Loucy (cell line): Measurements from ENCODE around the gene TRIM63.

ENCODE experiments used
- H2AFZ ChIP-seq: fragments of 200-600 bp; sonication (generic); 2 replicates; pipeline ENCODE4 v1.6.0; 2016; ENCODE audit warnings: antibody characterized with exemption, mild to moderate bottlenecking, low read length, moderate library complexity
- H3F3A ChIP-seq: fragments of 200-600 bp; 2 replicates; pipeline ENCODE4 v1.6.0; 2016; ENCODE audit warnings: antibody characterized with exemption, low read depth, mild to moderate bottlenecking
- H3K27me3 ChIP-seq: fragments of 200-600 bp; sonication (generic); 2 replicates; pipeline ENCODE4 v1.6.1; 2014; ENCODE audit warnings: low read length, mild to moderate bottlenecking; ENCODE audit not compliant: insufficient read depth, poor library complexity, severe bottlenecking
- H3K36me3 ChIP-seq: fragments of 200-600 bp; sonication (generic); 2 replicates; pipeline ENCODE4 v1.6.1; 2016; ENCODE audit warnings: low read length; ENCODE audit not compliant: insufficient read depth
- H3K4me1 ChIP-seq: fragments of 200-600 bp; sonication (generic); 2 replicates; pipeline ENCODE4 v1.5.1; 2014; ENCODE audit warnings: low read length, mild to moderate bottlenecking; ENCODE audit not compliant: insufficient read depth, poor library complexity, severe bottlenecking
- H3K4me2 ChIP-seq: fragments of 200-600 bp; sonication (generic); 2 replicates; pipeline ENCODE4 v1.6.0; 2014; ENCODE audit warnings: antibody characterized with exemption, low read length, low read depth, mild to moderate bottlenecking; ENCODE audit not compliant: poor library complexity, severe bottlenecking
- H3K4me3 ChIP-seq: fragments of 200-600 bp; sonication (generic); 2 replicates; pipeline ENCODE4 v1.5.1; 2014; ENCODE audit warnings: low read length, mild to moderate bottlenecking, mixed read lengths; ENCODE audit not compliant: poor library complexity, severe bottlenecking
- H3K79me2 ChIP-seq: fragments of 200-600 bp; sonication (generic); 2 replicates; pipeline ENCODE4 v1.6.1; 2014; ENCODE audit warnings: low read length; ENCODE audit not compliant: insufficient read depth
- H3K9ac ChIP-seq: fragments of 200-600 bp; sonication (generic); 2 replicates; pipeline ENCODE4 v1.6.0; 2014; ENCODE audit warnings: mild to moderate bottlenecking, low read depth, low read length, moderate library complexity; ENCODE audit not compliant: poor library complexity, severe bottlenecking
- H3K9me2 ChIP-seq: fragments of 200-600 bp; sonication (generic); replicated peaks from 2 replicates; pipeline ENCODE4 v1.6.1; 2016; ENCODE audit warnings: low read depth, low read length, mixed read lengths
- H3K9me3 ChIP-seq: fragments of 200-600 bp; sonication (generic); 2 replicates; pipeline ENCODE4 v1.6.1; 2014; ENCODE audit warnings: mild to moderate bottlenecking, antibody characterized with exemption, low read length, low read depth; ENCODE audit not compliant: insufficient read depth
- H4K20me1 ChIP-seq: fragments of 200-600 bp; sonication (generic); 2 replicates; pipeline ENCODE4 v1.6.0; 2014; ENCODE audit warnings: antibody characterized with exemption, low read length, mild to moderate bottlenecking; ENCODE audit not compliant: insufficient read depth, poor library complexity, severe bottlenecking
- CTCF ChIP-seq: fragments of 200-600 bp; sonication (generic); conservative IDR thresholded peaks from 2 replicates; pipeline ENCODE4 v1.5.1; 2014; ENCODE audit warnings: mild to moderate bottlenecking, antibody characterized with exemption, low read length
- EZH2phosphoT487 ChIP-seq: fragments of 200-600 bp; IDR thresholded peaks from 2 replicates; pipeline ENCODE4 v1.6.1; 2018; ENCODE audit warnings: antibody characterized with exemption, mild to moderate bottlenecking, moderate library complexity, borderline replicate concordance

TRIM63 gene

GRCh38 chr1:26067432-26067911 lies at the start of gene TRIM63:
Gene TRIM63 (minus strand): TSS chr1:26067630. CDS start chr1:26067494, 136 bp downstream.
- Histone ChIP-seq H3K4me3 (no peak within 1 kb of the TSS), H3K36me3 (no peaks in the 10 kb centered on the region), H3K27me3 (no peaks in the 10 kb centered on the region), H3K9me3 (no peaks in the 10 kb centered on the region), H4K20me1 (no peaks in the 10 kb centered on the region), H3K4me2 (no peak within 1 kb of the TSS), H3K9me2 (no peaks in the 10 kb centered on the region), H2AFZ (no peak within 1 kb of the TSS), H3K4me1 (peaks cover 24% of the 10 kb centered on the region), H3K9ac (no peak within 1 kb of the TSS), H3F3A (0 out of 2 replicates have a peak, but pooled peaks cover 3% of the 10 kb centered on the region), H3K79me2 (no peaks in the 10 kb centered on the region)
- TF ChIP-seq CTCF (no peak), EZH2phosphoT487 (no peak)

GRCh38 chr1:26114165-26114927 lies 46.9 kb upstream of the TRIM63 start:
- peaks cover 39% of the 10 kb centered on the region for H3K4me1 ChIP-seq
- H3K36me3 ChIP-seq = peaks cover 27% of the 10 kb centered on the region; the same call in 1 of the 2 replicates

GRCh38 chr1:26112407-26112775 lies 45.0 kb upstream of the TRIM63 start:
- Histone ChIP-seq H3K79me2 (peaks cover 66% of the 10 kb centered on the region), H3K9me2 (no peaks in the 10 kb centered on the region), H2AFZ (0 out of 2 replicates have a peak overlapping the region, but pooled peaks have one; percentile 68), H3K9me3 (no peaks in the 10 kb centered on the region), H4K20me1 (peaks cover 9% of the 10 kb centered on the region), H3F3A (no peaks in the 10 kb centered on the region), H3K27me3 (no peaks in the 10 kb centered on the region), H3K4me3 (peak overlapping the region; percentile 85), H3K4me1 (peaks cover 31% of the 10 kb centered on the region), H3K4me2 (peak overlapping the region; percentile 99), H3K36me3 (peaks cover 16% of the 10 kb centered on the region; the same call in 1 of the 2 replicates), H3K9ac (peak overlapping the region; percentile 89)
- TF ChIP-seq CTCF (no peak), EZH2phosphoT487 (no peak)

More at GRCh38 chr1:26114165-26114927, 46.9 kb upstream of the TRIM63 start:
- Histone ChIP-seq H3K9me3 (no peaks in the 10 kb centered on the region), H3K9me2 (no peaks in the 10 kb centered on the region), H3K27me3 (no peaks in the 10 kb centered on the region), H3K4me3 (peak overlapping the region; percentile 42), H4K20me1 (peaks cover 9% of the 10 kb centered on the region), H3K79me2 (peaks cover 85% of the 10 kb centered on the region), H2AFZ (no peak overlapping the region), H3K9ac (peak overlapping the region; percentile 89), H3F3A (no peaks in the 10 kb centered on the region), H3K4me2 (peak overlapping the region; percentile 99)
- TF ChIP-seq EZH2phosphoT487 (no peak), CTCF (no peak)
